Kasumi-1 (cell line): ENCODE measurements around the gene CD207.
"Not testable (repeated sequence)": the region's sequence is repeated elsewhere in the genome, so short reads cannot be mapped to it uniquely, and the experiment has no call there.

ENCODE experiments used
- DNase-seq, 2 experiments: peaks; one replicate each; lab custom pipeline; 2025; lab: John Stamatoyannopoulos, UW

Gene CD207

DNA sequence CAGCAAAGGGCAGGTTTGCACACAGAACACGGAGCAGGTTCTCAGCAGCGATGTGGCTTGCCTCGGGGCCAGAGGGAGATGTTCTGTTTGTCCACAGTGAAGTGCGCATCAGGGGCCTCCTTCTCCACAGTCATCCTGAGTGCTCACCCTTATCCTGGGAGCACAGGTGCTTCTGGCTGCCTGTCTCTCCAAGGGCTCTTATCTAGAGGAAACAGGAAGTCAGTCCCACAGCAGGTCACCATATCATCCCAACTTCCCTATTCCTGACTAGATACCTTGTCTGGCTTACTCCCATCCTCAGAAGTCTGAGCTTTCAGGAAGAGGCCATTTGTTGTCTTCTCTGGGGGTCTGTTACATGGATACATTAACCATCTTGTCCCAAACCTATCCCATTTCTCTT lies at the start of gene CD207:
Gene CD207, minus strand, starts transcription at position 174 of the 400 bp plus-strand sequence. Its CDS starts 40 bp downstream, at position 134.
- DNase-seq = peak in 1 of 2 experiments; percentile 5

- DNase-seq = not testable (repeated sequence)
These were observed 42.9 kb upstream of the CD207 start for GRCh38 chr2:70878543-70878942.

- not testable (repeated sequence) for DNase-seq
These were observed 40.5 kb upstream of the CD207 start for GRCh38 chr2:70876138-70876537.

DNA sequence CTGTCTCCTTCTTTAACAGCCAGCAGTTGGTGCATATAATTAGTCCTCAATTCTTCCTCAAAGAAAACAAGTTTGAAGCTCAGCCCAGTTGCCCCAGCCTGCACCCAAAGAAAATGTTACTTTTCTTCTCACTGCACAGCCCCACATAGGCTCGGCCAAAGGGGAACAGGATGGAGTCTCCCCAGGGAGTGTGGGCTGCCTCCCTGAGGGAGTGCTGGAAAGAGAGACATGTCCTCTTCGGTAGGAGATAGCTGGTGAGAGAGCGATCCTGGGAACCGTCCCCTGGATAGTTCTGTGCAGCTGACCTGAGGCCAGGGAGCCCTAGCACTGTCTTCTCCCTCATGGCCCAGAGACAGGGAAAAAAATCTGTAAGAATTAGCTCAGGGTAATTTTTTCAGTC lies 37.9 kb upstream of the CD207 start:
- no peak for DNase-seq

DNA sequence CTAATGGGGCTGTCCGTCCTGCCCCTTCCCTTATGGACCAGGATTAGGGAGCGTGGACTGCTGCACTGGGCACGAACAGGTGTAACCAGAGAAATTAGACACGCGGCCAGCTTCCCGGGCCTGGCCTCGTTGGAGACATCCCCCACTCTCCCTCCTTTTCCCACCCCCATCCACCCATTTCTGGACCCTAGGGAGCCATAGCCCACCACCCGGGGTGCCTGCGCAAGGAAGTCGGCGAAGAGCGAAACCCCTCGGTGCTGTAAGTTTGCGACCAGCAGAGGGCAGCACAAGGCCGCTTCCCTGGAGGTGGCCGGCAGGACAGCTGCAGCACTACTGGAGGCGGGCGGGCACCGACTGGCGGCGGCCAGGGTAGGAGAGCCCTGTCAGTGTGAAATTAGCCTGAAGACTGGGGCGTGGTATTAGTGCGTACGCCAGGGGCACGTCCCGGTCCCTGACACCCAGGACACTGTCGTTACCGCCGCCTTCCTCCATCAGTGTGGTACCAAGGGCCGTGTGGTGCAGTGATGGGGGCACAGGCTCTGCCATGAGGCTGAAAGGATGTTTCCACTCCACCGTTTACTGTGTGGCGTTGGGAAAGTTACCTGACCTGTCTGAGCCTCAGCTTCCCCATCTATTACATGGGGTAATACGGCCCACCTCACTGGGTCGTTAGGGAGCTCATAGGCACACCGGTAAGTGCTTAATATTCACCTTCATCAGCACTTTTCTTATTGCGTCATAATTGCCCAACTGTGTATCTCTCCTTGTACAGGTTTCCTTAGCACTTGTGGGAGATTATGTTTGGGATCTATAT lies 36.0 kb upstream of the CD207 start:
- peak; percentile 52 to 64 for DNase-seq

- no peak for DNase-seq
These were observed 35.2 kb upstream of the CD207 start for GRCh38 chr2:70870790-70871189.

GRCh38 chr2:70868970-70869369 lies 33.4 kb upstream of the CD207 start:
- no peak for DNase-seq

GRCh38 chr2:70861777-70862625 lies 26.4 kb upstream of the CD207 start:
- DNase-seq = peak; percentile 65 to 74

GRCh38 chr2:70855667-70856066 lies 20.1 kb upstream of the CD207 start:
- DNase-seq = peak in 1 of 2 experiments; percentile 16

- peak; percentile 24 to 37 for DNase-seq
These were observed 18.8 kb upstream of the CD207 start for GRCh38 chr2:70854411-70854810.

- peak in 1 of 2 experiments; percentile 9 for DNase-seq
These were observed 17.2 kb upstream of the CD207 start for GRCh38 chr2:70852824-70853223.

- DNase-seq = peak; percentile 89 to 90
These were observed 16.1 kb upstream of the CD207 start for GRCh38 chr2:70851704-70852103.

DNA sequence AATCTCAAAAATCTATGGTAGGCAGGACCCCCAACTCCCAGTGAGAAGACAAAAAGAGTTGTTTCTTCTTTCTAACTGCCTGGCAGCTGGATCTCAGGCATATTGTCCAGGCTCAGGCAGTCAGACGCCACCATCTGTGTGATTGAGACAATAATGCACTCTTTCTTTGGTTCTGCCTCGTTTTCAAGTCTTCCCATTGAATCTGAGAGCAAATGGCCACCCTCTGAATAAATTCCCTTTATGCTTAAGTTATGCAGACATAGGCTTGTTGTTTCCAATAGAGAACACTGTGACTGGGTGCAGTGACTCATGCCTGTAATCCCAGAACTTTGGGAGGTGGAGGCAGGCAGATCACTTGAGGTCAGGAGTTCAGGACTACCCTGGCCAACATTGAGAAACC lies 15.3 kb upstream of the CD207 start:
- DNase-seq = no peak

GRCh38 chr2:70842401-70842800 lies 6.8 kb upstream of the CD207 start:
- DNase-seq = no peak

DNA sequence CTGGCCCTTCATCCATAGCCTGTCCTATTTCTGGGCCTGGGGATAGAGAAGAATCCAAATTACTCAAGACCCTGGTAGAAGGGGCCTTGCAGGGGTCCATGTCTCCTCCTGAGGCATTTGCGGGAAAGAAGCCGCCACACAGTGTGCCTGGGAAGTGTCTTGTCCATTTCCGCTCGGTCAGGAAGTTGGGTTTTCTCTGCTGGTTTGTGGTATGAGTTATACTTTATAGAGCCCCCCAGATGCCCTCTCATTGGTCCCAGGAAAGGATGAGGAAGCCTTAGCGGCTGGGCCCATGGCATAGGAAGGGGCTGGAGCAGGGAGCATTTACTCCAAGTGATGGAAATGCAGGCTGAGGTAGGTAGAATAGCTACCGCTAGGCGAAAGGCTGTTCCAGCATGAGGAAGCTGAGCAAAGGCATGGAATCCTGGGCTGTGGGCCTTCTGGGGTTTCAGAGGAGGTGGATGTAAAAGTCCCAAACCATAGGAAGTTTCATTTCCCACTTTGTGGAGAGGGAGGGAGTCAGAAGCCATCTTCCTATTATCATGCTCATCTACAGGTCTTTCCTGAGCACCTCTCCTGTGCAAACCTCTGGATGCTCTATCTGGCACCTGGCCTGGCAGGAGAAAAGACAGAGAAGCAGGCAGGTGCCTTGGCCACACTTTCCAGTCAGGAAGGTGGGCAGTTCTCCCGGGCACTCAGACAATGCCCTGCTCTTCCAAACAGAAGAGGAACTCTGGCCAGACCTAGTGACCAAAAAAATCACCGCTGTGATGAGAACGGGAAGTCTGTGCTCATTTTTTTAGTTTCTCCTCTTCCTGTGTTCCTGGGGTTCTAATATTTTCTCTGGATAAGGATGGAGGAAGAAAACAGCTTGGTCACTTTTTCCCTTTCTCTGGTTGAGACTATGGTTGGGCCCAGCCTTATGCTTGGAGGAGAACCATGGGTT lies 2.6 kb upstream of the CD207 start:
- DNase-seq = no peak

GRCh38 chr2:70834881-70835280 lies 735 bp downstream of the CD207 start:
- DNase-seq = no peak

DNA sequence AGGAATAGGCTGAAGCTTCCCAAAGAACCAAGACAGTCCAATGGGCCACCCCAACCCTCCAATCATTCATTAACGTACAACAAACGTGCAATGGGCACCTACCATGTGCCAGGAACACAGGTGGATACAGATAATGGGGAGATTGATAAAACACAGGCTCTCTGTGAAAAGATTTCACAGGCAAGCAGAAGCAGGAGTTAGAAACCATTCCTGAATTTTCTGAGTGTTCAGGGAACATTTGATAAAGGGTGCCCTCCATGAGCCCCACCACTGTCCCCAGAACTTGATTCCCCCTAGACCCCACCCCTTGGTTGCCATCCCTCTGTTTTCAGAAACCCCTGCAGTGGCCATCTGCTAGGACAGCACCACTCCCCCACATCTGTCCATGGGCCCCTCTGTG lies 1.5 kb downstream of the CD207 start:
- DNase-seq = no peak

GRCh38 chr2:70833246-70833645 lies 2.4 kb downstream of the CD207 start:
- DNase-seq = no peak

DNA sequence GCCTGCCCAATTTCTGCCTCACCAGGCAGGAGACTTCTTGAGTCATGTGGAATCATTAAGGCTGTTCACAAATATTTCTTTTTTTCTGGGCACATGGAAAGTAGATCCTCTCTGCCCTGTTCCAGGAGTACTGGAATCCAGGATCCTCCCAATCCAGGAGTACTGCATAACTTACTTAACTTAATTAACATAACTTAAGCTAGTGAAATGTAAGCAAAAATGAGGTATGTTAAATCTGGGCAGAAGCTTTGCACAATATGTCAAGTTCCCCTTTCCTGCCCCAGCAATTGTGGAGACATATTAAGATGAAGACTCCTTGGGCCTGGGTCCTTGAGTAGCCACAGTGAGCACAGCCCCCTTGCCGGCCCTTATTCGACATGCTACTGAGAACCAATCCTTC lies 3.2 kb downstream of the CD207 start:
- DNase-seq = peak in 1 of 2 experiments; percentile 1

GRCh38 chr2:70831861-70832260 lies 3.8 kb downstream of the CD207 start:
- DNase-seq = no peak

DNA sequence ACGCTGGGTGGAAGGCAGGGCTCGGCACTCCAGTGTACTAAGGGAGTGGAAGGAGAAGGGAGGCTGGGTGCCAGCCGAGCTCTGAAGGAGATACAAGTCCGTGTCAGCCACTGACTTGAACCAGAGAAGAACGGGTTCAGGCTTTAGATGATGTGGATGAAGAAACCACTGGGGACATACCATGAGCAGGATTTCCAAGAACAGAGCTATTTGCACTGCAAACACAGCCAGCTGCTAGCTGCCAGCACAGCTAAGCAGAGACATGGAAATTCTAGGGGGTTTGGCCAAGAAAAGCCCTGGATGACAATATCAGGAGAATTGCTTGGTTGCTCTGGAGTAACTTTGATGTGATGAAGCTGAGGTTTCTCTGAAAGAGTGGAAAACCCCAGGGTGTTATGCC lies 5.2 kb downstream of the CD207 start:
- no peak for DNase-seq

- DNase-seq = no peak
These were observed 5.7 kb downstream of the CD207 start for GRCh38 chr2:70829916-70830315.
